Thyroid gland (tissue), 4 donors: Measurements from ENCODE around the gene DOCK9.

Experiments used
- POLR2A ChIP-seq, 2 donors: fragments of 450-650 bp; IDR thresholded peaks; one replicate each; pipeline ENCODE4 v1.6.1; 2017; ENCODE audit warnings: antibody characterized with exemption in 2 of 2, mild to moderate bottlenecking in 2 of 2, moderate library complexity in 1 of 2
- TF ChIP-seq, protein P1 (sequence below), 6 experiments: fragments of 200-600 bp in 3 of 6; fragments of 450-650 bp in 3 of 6; sonication (generic) in 3 of 6; IDR thresholded peaks; one replicate each; pipeline ENCODE4 v1.5.1; 2016 to 2019; ENCODE audit warnings: antibody characterized with exemption in 6 of 6, mild to moderate bottlenecking in 2 of 6, inconsistent platforms in 1 of 6, moderate library complexity in 1 of 6

DNA sequence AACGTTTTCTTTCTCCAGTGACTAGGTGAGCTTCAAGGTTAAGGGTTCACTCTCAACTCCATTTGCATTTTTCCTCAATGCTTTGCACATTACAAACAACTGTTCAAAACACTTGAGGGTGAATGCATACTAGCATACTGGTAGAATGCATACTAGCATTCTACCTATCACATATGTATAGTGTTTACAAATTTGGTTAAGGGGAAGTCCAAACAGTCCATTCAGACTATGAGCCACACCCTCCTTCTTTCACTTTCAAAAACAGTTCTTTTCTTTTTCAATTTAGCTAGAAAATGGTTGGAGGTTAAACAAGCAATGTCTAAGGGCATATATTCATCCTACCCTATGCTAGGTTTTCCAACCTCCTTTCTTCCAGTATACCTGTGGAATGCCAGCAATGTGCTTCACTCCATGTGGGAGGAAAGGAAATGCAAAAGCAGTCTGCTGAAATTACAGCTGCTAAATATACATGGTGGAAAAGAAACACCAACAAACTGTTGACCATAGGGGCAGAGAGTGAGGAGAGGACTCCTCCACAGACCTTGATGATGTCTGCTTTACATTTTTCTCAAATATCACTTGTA lies 102.6 kb downstream of the DOCK9 start:
- TF ChIP-seq, protein P1, sequence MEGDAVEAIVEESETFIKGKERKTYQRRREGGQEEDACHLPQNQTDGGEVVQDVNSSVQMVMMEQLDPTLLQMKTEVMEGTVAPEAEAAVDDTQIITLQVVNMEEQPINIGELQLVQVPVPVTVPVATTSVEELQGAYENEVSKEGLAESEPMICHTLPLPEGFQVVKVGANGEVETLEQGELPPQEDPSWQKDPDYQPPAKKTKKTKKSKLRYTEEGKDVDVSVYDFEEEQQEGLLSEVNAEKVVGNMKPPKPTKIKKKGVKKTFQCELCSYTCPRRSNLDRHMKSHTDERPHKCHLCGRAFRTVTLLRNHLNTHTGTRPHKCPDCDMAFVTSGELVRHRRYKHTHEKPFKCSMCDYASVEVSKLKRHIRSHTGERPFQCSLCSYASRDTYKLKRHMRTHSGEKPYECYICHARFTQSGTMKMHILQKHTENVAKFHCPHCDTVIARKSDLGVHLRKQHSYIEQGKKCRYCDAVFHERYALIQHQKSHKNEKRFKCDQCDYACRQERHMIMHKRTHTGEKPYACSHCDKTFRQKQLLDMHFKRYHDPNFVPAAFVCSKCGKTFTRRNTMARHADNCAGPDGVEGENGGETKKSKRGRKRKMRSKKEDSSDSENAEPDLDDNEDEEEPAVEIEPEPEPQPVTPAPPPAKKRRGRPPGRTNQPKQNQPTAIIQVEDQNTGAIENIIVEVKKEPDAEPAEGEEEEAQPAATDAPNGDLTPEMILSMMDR (IDR thresholded peaks at IDR 0.05), result no peak
- no peak for TF ChIP-seq POLR2A (IDR thresholded peaks at IDR 0.05)
